NCI-H774 (cell line): Measurements from ENCODE around the gene CYP26B1.
"Not testable (repeated sequence)": the region's sequence is repeated elsewhere in the genome, so short reads cannot be mapped to it uniquely, and the experiment has no call there.

ENCODE experiments used
- DNase-seq: peaks from one replicate; lab custom pipeline; 2025; lab: John Stamatoyannopoulos, UW

The CYP26B1 gene

GRCh38 chr2:72111061-72111460 lies 36.6 kb downstream of the CYP26B1 start:
- DNase-seq, result no peak

DNA sequence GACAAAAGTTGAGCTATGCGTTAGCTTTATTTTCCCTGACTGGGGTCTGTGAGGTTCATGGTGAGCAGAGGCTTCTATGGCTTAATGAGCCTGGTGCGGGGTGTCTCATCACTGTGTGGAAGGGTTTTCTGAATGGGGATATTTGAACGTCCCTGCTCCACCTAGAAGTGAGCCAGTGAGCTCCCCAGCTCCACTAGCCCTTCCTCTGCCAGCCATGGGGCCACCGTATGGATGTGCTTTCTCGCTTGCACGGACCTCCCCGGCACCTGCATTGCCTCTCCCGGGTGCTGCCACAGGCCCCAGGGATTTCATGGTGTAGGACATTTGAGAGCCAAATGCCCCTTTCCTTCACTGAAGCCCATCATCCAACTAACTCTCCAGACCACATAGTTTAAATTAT lies 37.8 kb downstream of the CYP26B1 start:
- no peak for DNase-seq

DNA sequence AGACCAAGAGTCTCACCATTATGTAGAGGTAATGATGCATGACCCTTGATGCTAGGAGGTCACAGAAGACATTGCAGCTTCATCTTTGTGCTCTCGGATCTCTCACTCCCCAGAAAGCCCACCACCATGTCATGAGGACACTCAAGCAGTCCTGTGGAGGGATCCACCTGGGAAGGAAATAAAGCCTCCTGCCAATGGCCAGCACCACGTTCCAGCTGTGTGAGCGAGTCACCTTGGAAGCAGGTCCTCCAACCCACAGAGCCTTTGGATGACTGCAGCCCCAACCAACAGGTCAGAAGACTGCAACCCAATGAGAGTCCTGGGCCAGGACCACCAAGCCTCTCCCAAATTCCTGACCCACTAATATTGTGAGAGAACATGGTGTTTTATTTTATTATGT lies 38.4 kb downstream of the CYP26B1 start:
- DNase-seq, result no peak

DNA sequence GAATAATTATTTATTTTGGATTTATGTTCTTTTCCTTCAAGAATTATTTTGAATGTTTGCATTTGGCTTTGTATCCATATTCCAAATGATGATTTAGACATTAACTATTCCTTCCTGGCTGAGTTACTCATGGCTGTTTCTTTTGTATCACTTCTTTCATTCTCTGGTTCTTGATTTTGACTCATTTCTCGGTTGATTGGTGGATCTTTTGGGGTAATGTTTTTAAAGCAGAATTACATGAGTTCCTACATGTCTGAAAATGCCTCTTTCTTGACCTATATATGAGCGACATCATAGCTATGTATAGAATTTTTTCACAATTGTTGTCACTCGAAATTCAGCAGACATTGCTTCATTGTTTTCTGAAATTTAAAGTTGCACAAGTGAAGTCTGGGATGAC lies 39.5 kb downstream of the CYP26B1 start:
- no peak for DNase-seq

- DNase-seq, result no peak
These were observed 40.7 kb downstream of the CYP26B1 start for GRCh38 chr2:72106978-72107377.

DNA sequence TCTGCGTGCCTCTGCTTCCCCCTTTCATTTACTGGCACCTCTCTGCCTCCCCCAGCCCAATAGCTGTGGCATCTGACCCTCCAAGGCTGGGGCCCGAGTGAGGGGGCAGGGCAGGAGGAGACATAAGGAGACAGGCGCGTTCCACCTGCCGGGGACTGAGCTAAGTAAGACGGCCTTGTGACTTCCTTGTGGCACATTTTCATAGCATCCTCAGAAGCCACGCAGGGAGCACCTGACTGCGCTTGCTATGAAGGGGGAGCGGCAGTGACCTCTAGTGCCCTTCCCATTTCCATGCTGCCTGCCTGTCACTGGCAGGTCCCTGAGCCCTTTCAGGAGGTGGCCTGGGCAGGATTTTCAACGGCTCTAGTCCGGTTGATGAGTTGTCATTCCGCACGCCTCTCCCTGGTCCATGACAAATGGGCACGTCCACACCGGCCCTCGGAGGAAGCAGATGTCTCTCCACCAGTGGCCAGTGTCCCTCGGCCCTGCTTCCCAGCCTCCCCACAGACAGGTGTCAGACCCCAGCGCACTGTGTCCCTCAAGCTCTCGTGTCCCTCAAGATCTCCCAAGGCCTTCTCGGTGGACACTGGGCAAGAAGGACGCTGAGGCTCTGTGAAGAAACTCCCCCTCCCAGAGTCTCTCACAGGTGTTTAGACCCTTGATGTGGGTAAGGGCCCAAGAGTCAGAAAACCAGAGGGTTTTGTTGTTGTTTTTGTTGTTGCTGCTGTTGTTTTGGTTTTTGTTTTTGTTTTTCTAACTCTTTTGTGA lies 42.7 kb downstream of the CYP26B1 start:
- DNase-seq, result no peak

- DNase-seq, result no peak
These were observed 44.0 kb downstream of the CYP26B1 start for GRCh38 chr2:72103690-72104089.

DNA sequence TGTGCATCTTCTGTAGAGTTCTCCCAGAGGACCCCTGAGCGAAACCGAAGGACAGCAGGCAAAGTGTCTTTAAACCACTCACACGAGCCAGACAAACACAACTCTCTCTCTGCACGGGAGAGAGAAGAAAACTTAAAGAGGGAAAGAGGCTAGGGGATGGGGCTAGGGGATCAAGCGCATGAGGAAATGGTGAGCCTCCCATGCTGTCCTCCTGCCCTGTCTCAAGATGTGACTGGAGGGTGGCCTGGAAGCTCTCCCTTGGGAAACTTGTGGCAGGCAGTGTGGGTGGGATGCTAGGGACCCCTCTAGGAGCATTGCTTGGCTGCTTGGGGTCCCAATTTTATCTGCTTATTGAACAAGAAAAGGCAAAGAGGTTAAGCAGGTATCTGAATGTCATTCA lies 44.5 kb downstream of the CYP26B1 start:
- no peak for DNase-seq

- no peak for DNase-seq
These were observed 48.7 kb downstream of the CYP26B1 start for GRCh38 chr2:72098935-72099334.

- no peak for DNase-seq
These were observed 50.4 kb downstream of the CYP26B1 start for GRCh38 chr2:72097276-72097675.

GRCh38 chr2:72096181-72096580 lies 51.5 kb downstream of the CYP26B1 start:
- no peak for DNase-seq

DNA sequence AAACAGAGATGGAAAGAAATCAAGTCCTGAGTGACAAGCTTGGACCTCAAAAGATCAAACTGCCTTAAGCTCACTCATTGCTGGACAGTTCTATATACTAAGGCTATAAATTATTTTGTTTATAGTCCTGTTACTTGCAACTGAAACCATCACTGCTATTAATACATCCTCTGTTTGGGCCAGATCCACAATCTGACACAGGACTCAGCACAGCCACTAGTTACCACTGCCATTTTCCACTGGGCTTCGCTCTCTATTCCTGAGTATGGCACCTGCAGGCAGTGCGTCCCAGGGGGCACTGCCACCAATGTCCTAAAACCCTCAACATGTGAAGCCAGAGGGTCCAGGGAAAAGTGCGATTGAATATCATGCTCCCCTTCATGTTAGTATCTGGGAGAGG lies 52.3 kb downstream of the CYP26B1 start:
- no peak for DNase-seq

- DNase-seq, result no peak
These were observed 53.0 kb downstream of the CYP26B1 start for GRCh38 chr2:72094701-72095100.

DNA sequence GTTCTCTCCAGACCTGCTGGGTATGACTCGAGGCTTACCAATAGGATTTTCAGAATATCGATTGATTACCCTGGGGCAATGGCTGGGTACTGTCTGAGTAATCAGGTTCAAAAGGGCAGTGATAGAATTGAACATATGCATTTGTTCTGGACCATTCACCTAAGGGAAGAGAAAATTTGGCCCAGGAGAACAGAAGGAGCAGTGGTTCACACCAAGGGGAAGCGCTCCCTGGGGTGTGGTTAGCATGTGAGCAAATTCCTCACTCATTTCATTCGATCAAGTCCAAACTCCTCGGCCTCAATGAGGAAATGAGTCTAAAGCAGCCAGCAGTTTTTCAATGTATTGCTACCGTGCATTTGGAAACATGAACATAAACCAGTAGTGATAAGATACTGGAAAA lies 55.6 kb downstream of the CYP26B1 start:
- DNase-seq, result no peak

DNA sequence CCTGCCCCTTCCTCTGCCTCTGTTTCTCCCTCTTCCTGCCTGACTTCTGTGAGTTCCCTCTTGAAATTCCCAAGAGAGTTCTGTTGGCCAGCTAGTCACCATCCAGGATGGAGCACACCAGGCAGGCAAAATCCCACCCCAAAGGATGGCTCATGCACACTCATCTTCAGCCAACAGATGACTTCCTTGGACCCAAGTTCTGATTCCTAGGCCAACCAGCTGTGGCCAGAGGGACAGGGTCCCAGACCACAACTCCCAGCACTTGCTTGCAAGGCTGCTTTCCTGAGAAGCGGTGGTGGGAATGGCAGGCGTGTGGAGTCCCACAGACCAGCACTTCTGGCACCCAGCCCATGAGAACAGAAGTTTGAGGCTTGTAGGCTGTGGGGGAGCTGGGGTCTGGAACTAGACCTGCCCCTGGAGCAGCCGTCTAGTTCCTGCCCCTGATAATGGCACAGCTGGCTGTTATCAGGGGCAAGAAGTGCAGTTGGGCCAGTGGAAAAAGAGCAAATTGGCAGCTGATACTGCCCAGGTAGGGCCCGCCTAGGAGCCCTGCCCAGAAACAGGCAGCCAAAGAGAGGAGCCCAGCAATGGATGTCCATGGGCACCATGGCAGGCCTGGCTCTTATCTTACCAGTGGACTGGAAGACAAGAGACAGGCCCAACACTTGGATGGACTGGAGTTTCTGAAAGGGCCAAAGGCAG lies 56.7 kb downstream of the CYP26B1 start:
- no peak for DNase-seq

GRCh38 chr2:72090271-72090720 lies 57.4 kb downstream of the CYP26B1 start:
- no peak for DNase-seq

DNA sequence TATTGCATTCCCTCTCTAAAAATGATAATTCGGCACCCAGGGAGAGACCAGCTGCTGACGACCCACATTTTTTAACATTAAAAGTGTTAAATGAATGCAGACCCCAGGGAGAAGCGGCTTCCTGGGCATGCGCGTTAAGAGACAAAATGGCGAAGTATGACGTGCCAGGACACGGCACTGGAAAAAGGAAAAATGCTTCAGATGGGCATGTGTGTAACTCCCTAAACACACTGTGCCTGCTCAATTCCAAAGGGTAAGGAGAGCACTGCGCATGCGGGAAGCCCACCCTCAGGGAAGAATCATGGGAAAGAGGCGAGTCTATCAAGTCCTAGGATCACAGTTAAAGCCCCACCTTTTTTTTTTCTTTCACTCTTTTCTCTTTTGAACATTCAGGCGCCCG lies 58.1 kb downstream of the CYP26B1 start:
- no peak for DNase-seq

DNA sequence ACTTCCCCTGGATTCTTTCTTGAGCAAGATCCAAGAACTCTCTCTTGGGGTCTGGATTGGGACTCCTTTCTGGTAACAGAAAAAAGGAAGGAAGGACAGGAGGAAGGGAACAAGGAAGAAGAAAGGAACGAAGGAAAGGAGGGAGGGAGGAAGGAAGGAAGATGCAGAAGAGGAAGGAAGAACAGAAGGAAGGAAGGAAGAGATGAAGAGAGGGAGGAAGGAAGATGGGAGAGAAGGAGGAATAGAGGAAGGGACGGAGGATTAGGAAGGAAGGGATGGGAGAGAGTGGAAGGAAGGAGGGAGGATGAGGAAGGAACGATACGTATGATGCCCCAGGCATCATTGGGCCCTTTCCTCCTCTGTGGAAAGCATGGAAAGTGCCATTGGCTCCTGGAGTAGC lies 58.6 kb downstream of the CYP26B1 start:
- DNase-seq, result no peak

GRCh38 chr2:72086871-72087633 lies 60.6 kb downstream of the CYP26B1 start:
- DNase-seq, result not testable (repeated sequence)

- no peak for DNase-seq
These were observed 62.1 kb downstream of the CYP26B1 start for GRCh38 chr2:72085513-72085912.

DNA sequence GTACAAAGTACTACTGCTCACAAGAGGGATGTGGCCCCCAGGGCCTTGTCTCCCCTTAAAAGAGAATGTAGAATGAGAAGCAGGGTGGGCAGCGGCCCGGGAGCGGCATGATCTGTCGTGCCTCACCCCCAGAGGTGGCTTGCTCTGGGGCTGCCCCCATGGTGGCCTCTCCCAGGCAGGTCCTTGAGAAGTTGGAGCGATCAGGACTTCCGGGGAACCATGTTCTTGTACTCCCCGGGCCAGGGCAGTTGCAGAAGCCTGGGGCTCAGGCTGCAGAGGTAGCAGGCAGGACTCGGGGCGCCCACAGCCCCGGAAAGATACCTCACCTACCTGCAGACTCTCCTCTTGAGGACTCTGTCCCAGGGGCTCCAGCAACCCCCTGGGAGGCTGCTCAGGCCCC lies 62.6 kb downstream of the CYP26B1 start:
- no peak for DNase-seq

- DNase-seq, result no peak
These were observed 63.1 kb downstream of the CYP26B1 start for GRCh38 chr2:72084584-72084976.
